SK-N-MC (cell line): Measurements from ENCODE around the gene CRTC1.

Experiments
- DNase-seq: peaks from one replicate; pipeline ENCODE4 v3.0.0-alpha.2; 2011; ENCODE audit warnings: low read depth, low spot score
- H3K27ac ChIP-seq: fragments of 200-600 bp; sonication (generic); 2 replicates; pipeline ENCODE4 v1.5.1; 2016; ENCODE audit warnings: mixed run types
- H3K36me3 ChIP-seq: fragments of 200-600 bp; sonication (generic); 2 replicates; pipeline ENCODE4 v1.6.1; 2017; ENCODE audit warnings: antibody characterized with exemption, low read length, mixed read lengths; ENCODE audit not compliant: insufficient read depth
- H3K4me3 ChIP-seq: fragments of 200-600 bp; sonication (generic); 2 replicates; pipeline ENCODE4 v1.5.1; 2016
- H3K9ac ChIP-seq: fragments of 200-600 bp; sonication (generic); 2 replicates; pipeline ENCODE4 v1.8.0; 2017; ENCODE audit warnings: mixed run types, mixed read lengths; ENCODE audit not compliant: insufficient read length
- H3K9me3 ChIP-seq: fragments of 200-600 bp; sonication (generic); 2 replicates; pipeline ENCODE4 v1.6.1; 2017; ENCODE audit warnings: low read depth, mild to moderate bottlenecking, antibody characterized with exemption, low read length, moderate library complexity, mixed read lengths
- EZH2 ChIP-seq: fragments of 200-600 bp; sonication (generic); IDR thresholded peaks from one replicate; pipeline ENCODE4 v1.6.1; 2017; ENCODE audit warnings: antibody characterized with exemption
- FOXP2 ChIP-seq: optimal IDR thresholded peaks from 2 replicates; pipeline ENCODE3; 2011; ENCODE audit warnings: mild to moderate bottlenecking, moderate library complexity; ENCODE audit not compliant: insufficient read depth; ENCODE audit errors: extremely low read length, control extremely low read depth
- POLR2AphosphoS5 ChIP-seq: IDR thresholded peaks from 2 replicates; pipeline ENCODE4 v1.6.1; 2012; ENCODE audit warnings: mild to moderate bottlenecking, low read depth, low read length, borderline replicate concordance

CRTC1 gene

DNA sequence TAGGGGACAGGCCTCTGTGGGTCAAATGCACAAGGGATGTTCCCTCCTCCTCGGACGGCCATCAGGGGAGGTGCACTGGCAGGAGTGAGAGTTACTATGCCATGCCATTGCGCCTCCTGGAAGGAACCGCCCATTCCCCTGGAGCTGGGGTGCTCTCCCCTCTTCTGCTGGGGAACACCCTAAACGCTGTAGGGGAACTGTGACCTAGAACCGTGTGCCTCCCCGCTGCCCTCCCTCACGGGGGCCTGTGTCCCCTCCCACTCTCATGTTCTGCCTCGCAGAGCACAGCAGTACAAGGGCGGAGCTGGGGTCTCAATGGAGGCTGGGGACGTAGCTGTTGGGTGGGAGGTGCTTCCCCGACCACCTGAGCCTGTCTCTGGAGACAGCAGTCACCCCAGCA is 17.2 kb upstream of the CRTC1 start:
- no peak for DNase-seq
- H3K4me3 ChIP-seq, result no peak overlapping the region
- no peaks in the 10 kb centered on the region; the same call in 1 of the 2 replicates for H3K36me3 ChIP-seq
- no peak overlapping the region for H3K27ac ChIP-seq
- TF ChIP-seq POLR2AphosphoS5, result no peak
- TF ChIP-seq EZH2, result no peak
- no peak for TF ChIP-seq FOXP2
- no peak overlapping the region for H3K9ac ChIP-seq
- H3K9me3 ChIP-seq, result no peaks in the 10 kb centered on the region

DNA sequence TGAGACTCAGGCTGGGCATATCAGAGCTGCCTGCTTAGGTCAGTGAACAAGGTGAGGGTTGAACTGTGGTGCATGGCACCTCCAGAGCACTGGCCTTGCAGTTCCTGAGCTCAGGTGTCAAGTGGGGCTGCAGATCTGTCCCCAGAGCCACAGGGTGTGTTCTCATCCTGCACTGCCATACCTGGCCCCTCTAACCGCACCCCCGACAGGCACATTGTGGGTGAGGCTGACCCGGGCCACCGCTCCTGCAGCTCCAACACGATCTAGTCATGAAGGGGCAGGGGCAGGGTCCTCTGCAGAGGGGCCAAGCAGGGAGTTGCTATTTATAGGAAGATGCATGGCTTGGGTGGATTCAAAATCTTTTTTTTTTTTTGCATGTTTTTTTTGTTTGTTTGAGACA is 16.7 kb upstream of the CRTC1 start:
- no peak for TF ChIP-seq FOXP2
- TF ChIP-seq EZH2, result no peak
- no peak for TF ChIP-seq POLR2AphosphoS5
- no peak overlapping the region for H3K4me3 ChIP-seq
- H3K27ac ChIP-seq, result no peak overlapping the region
- H3K9me3 ChIP-seq, result no peaks in the 10 kb centered on the region
- no peaks in the 10 kb centered on the region; the same call in 1 of the 2 replicates for H3K36me3 ChIP-seq
- no peak overlapping the region for H3K9ac ChIP-seq
- no peak for DNase-seq

DNA sequence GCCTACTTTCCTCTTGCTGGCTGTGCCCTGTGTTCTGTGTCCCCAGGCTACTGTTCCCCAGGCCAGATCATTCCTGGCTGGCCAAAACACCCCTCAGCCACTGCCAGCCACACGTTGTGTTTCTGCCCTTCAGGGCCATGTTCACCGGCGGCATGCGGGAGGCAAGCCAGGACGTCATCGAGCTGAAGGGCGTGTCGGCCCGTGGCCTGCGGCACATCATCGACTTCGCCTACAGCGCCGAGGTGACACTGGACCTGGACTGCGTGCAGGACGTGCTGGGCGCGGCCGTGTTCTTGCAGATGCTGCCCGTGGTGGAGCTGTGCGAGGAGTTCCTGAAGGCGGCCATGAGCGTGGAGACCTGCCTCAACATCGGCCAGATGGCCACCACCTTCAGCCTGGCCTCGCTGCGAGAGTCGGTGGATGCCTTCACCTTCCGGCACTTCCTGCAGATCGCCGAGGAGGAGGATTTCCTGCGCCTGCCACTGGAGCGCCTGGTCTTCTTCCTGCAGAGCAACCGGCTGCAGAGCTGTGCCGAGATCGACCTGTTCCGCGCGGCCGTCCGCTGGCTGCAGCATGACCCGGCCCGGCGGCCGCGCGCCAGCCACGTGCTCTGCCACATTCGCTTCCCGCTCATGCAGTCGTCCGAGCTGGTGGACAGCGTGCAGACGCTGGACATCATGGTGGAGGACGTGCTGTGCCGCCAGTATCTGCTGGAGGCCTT is 15.8 kb upstream of the CRTC1 start:
- H3K9ac ChIP-seq, result no peak overlapping the region
- no peak overlapping the region for H3K27ac ChIP-seq
- H3K4me3 ChIP-seq, result no peak overlapping the region
- DNase-seq, result no peak
- H3K36me3 ChIP-seq, result no peaks in the 10 kb centered on the region; the same call in 1 of the 2 replicates
- TF ChIP-seq FOXP2 (no peak), EZH2 (no peak), POLR2AphosphoS5 (no peak)
- H3K9me3 ChIP-seq, result no peaks in the 10 kb centered on the region

DNA sequence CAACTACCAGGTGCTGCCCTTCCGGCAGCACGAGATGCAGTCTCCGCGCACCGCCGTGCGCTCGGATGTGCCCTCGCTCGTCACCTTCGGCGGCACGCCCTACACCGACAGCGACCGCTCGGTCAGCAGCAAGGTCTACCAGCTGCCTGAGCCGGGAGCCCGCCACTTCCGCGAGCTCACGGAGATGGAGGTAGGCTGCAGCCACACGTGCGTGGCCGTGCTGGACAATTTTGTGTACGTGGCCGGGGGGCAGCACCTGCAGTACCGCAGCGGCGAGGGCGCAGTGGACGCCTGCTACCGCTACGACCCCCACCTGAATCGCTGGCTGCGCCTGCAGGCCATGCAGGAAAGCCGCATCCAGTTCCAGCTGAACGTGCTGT is 15.2 kb upstream of the CRTC1 start:
- no peaks in the 10 kb centered on the region; the same call in 1 of the 2 replicates for H3K36me3 ChIP-seq
- TF ChIP-seq FOXP2 (no peak), POLR2AphosphoS5 (no peak)
- DNase-seq, result no peak
- H3K9me3 ChIP-seq, result no peaks in the 10 kb centered on the region
- no peak overlapping the region for H3K4me3 ChIP-seq
- no peak overlapping the region for H3K27ac ChIP-seq
- no peak overlapping the region for H3K9ac ChIP-seq

DNA sequence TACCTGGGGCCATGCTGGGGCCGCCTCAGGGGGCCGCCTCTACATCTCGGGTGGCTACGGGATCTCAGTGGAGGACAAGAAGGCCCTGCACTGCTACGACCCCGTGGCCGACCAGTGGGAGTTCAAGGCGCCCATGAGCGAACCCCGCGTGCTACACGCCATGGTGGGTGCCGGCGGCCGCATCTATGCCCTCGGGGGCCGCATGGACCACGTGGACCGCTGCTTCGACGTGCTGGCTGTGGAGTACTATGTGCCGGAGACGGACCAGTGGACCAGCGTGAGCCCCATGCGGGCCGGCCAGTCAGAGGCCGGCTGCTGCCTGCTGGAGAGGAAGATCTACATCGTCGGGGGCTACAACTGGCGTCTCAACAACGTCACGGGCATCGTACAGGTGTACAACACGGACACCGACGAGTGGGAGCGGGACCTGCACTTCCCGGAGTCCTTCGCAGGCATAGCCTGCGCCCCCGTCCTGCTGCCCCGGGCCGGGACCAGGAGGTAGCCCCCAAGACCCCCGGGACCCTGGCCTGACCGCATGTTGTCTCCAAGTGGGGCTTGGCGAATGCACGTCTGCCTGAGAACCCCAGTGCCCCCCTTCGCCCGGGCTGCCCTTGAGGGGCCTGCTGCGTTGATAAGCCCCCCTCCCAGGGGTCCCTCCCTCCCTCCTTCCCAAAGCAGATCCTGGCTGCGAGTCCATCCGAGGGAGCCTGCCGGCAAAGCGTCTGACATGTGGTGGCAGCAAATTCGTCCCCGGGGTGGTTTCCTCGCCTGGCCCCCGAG is 14.5 kb upstream of the CRTC1 start:
- TF ChIP-seq POLR2AphosphoS5 (no peak), EZH2 (no peak), FOXP2 (no peak)
- H3K27ac ChIP-seq, result no peak overlapping the region
- no peaks in the 10 kb centered on the region for H3K9me3 ChIP-seq
- no peaks in the 10 kb centered on the region; the same call in 1 of the 2 replicates for H3K36me3 ChIP-seq
- no peak overlapping the region for H3K4me3 ChIP-seq
- H3K9ac ChIP-seq, result no peak overlapping the region
- DNase-seq, result no peak

DNA sequence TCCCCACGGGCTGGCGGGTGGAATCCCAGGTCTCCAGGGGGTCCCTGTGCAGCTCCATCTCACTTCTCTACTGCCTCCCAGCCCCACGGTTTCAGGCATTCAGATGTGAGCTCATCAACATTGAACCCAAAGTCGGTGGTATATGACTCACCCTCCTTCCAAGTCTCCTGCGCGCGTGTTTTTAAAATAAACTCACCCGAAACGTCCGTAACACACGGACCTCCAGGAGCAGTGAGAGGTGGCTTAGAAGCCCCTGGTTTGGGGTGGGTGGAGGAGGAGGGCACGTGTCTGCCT is 14.0 kb upstream of the CRTC1 start:
- Histone ChIP-seq H3K9me3 (no peaks in the 10 kb centered on the region), H3K36me3 (no peaks in the 10 kb centered on the region; the same call in 1 of the 2 replicates), H3K27ac (no peak overlapping the region), H3K4me3 (no peak overlapping the region), H3K9ac (no peak overlapping the region)
- TF ChIP-seq POLR2AphosphoS5 (no peak), EZH2 (no peak), FOXP2 (no peak)
- DNase-seq, result no peak

DNA sequence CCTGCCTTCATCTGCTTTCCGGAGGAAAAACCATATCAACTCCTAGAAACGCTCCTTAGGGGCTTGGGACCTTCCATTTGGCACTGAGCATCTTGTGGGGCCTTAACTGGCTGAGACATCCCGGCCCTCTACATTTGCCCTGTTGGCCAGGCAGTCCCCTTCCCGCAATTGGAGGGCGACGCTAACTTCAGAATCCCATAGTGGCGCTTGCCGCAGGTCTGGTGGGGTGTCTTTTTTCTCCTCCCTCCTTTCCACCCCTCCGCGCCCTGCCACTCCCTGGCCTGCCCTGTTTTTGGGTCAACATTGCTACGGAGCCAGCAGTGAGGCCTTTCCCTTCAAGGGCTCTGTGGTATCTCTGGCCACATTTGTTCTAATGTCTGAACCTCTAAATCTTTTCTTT is 13.6 kb upstream of the CRTC1 start:
- DNase-seq, result no peak
- no peaks in the 10 kb centered on the region for H3K9me3 ChIP-seq
- TF ChIP-seq FOXP2, result no peak
- H3K27ac ChIP-seq, result no peak overlapping the region
- no peaks in the 10 kb centered on the region; the same call in 1 of the 2 replicates for H3K36me3 ChIP-seq
- H3K9ac ChIP-seq, result no peak overlapping the region
- no peak overlapping the region for H3K4me3 ChIP-seq

DNA sequence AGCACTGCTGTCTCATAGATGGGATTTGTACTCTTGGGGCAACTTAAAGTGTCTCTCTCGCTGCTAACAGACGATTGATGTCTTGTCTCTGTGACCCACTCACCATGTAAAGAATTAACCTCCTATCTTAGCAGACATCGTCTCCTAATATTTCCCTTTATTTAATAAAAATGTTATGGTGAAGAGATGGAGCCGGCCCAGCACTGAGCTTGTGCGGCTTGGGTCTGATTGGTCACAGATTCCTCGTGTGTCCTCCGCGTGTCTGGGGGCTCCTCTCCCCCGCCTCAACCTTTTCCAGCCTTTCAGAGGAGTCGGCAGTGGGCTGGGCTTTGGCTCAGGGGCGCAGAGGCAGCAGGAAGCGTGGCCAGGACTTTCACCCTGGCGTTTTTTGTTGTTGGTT is 13.2 kb upstream of the CRTC1 start:
- no peaks in the 10 kb centered on the region; the same call in 1 of the 2 replicates for H3K36me3 ChIP-seq
- H3K9ac ChIP-seq, result no peak overlapping the region
- no peak overlapping the region for H3K4me3 ChIP-seq
- no peak overlapping the region for H3K27ac ChIP-seq
- no peak for DNase-seq
- H3K9me3 ChIP-seq, result no peaks in the 10 kb centered on the region
- TF ChIP-seq EZH2, result no peak
- TF ChIP-seq POLR2AphosphoS5, result no peak
- no peak for TF ChIP-seq FOXP2
